H9 (cell line): ENCODE measurements around the gene NADK. TPM values are rescaled to one million over a fixed set of nuclear protein-coding genes. Genes with fewer than 3 reads are reported as not detected.
A peak's percentile ranks its signal among the peaks of the same experiment; 100 is the strongest.

Experiments used
- DNase-seq: peaks from one replicate; pipeline ENCODE4 v3.0.0-alpha.2; 2017
- H2AFZ ChIP-seq: one replicate; pipeline ENCODE4 v1.6.1; 2013; ENCODE audit warnings: mild to moderate bottlenecking, low read length, control low read depth, moderate library complexity
- H2AK5ac ChIP-seq: 2 replicates; pipeline ENCODE4 v1.6.1; 2013; ENCODE audit warnings: low read length, control low read depth, mixed read lengths; ENCODE audit not compliant: insufficient read length
- H2BK120ac ChIP-seq: one replicate; pipeline ENCODE4 v1.6.1; 2013; ENCODE audit warnings: low read depth, mild to moderate bottlenecking, low read length, control low read depth, inconsistent platforms; ENCODE audit not compliant: poor library complexity, severe bottlenecking
- H2BK12ac ChIP-seq: 2 replicates; pipeline ENCODE4 v1.6.1; 2013; ENCODE audit warnings: low read length, control low read depth, mixed read lengths, low read depth; ENCODE audit not compliant: insufficient read length
- H2BK15ac ChIP-seq: 2 replicates; pipeline ENCODE4 v1.6.1; 2013; ENCODE audit warnings: low read depth, low read length, control low read depth
- H2BK20ac ChIP-seq: one replicate; pipeline ENCODE4 v1.6.1; 2013; ENCODE audit warnings: low read depth, mild to moderate bottlenecking, low read length, control low read depth, inconsistent platforms; ENCODE audit not compliant: poor library complexity, severe bottlenecking
- H2BK5ac ChIP-seq: 2 replicates; pipeline ENCODE4 v1.6.1; 2013; ENCODE audit warnings: low read length, control low read depth, mixed read lengths; ENCODE audit not compliant: insufficient read length
- H3K14ac ChIP-seq: 2 replicates; pipeline ENCODE4 v1.6.1; 2013; ENCODE audit warnings: low read length, control low read depth; ENCODE audit not compliant: insufficient read depth
- H3K18ac ChIP-seq: 2 replicates; pipeline ENCODE4 v1.6.1; 2013; ENCODE audit warnings: low read depth, mild to moderate bottlenecking, mixed read lengths, low read length, control low read depth; ENCODE audit not compliant: insufficient read length
- H3K23ac ChIP-seq: 2 replicates; pipeline ENCODE4 v1.6.1; 2013; ENCODE audit warnings: low read length, control low read depth, mixed read lengths, low read depth; ENCODE audit not compliant: insufficient read length
- H3K23me2 ChIP-seq: 2 replicates; pipeline ENCODE4 v1.6.1; 2013; ENCODE audit warnings: low read depth, mild to moderate bottlenecking, mixed read lengths, low read length, control low read depth; ENCODE audit not compliant: insufficient read length, poor library complexity, severe bottlenecking
- H3K27ac ChIP-seq: 2 replicates; pipeline ENCODE4 v1.5.1; 2013; ENCODE audit warnings: low read length, control low read depth, mixed read lengths, low read depth; ENCODE audit not compliant: insufficient read length
- H3K27me3 ChIP-seq: 2 replicates; pipeline ENCODE4 v1.6.1; 2013; ENCODE audit warnings: low read length, control low read depth, inconsistent platforms; ENCODE audit not compliant: insufficient read depth
- H3K4ac ChIP-seq: 2 replicates; pipeline ENCODE4 v1.6.1; 2013; ENCODE audit warnings: low read depth, mild to moderate bottlenecking, control low read depth, inconsistent platforms, low read length, moderate library complexity
- H3K4me1 ChIP-seq: 2 replicates; pipeline ENCODE4 v1.6.1; 2013; ENCODE audit warnings: low read length, control low read depth, inconsistent platforms; ENCODE audit not compliant: insufficient read depth
- H3K4me2 ChIP-seq: 2 replicates; pipeline ENCODE4 v1.6.1; 2013; ENCODE audit warnings: low read length, control low read depth, mixed read lengths; ENCODE audit not compliant: insufficient read length, insufficient read depth
- H3K56ac ChIP-seq: 2 replicates; pipeline ENCODE4 v1.6.1; 2013; ENCODE audit warnings: low read depth, mild to moderate bottlenecking, mixed read lengths, low read length, control low read depth; ENCODE audit not compliant: insufficient read length
- H3K79me1 ChIP-seq: 2 replicates; pipeline ENCODE4 v1.6.1; 2013; ENCODE audit warnings: low read depth, mild to moderate bottlenecking, moderate library complexity, low read length, control low read depth, inconsistent platforms; ENCODE audit not compliant: insufficient read depth, poor library complexity, severe bottlenecking
- H3K79me2 ChIP-seq: 2 replicates; pipeline ENCODE4 v1.6.1; 2013; ENCODE audit warnings: low read length, control low read depth, inconsistent platforms; ENCODE audit not compliant: insufficient read depth
- H3K9ac ChIP-seq: 2 replicates; pipeline ENCODE4 v1.6.1; 2013; ENCODE audit warnings: low read length, control low read depth, mixed read lengths; ENCODE audit not compliant: insufficient read length; ENCODE audit errors: extremely low read depth
- H3K9me3 ChIP-seq: one replicate; pipeline ENCODE4 v1.6.1; 2013; ENCODE audit warnings: low read depth, low read length, inconsistent platforms; ENCODE audit not compliant: control insufficient read depth
- H3T11ph ChIP-seq: one replicate; pipeline ENCODE4 v1.6.1; 2013; ENCODE audit warnings: mild to moderate bottlenecking, low read length, control low read depth, inconsistent platforms
- H4K20me1 ChIP-seq: one replicate; pipeline ENCODE4 v1.6.1; 2013; ENCODE audit not compliant: control insufficient read depth, insufficient read length, insufficient read depth
- H4K5ac ChIP-seq: 2 replicates; pipeline ENCODE4 v1.6.1; 2013; ENCODE audit warnings: low read depth, mild to moderate bottlenecking, mixed read lengths, low read length, control low read depth; ENCODE audit not compliant: insufficient read length
- H4K8ac ChIP-seq: replicated peaks from 2 replicates; pipeline ENCODE4 v1.6.1; 2013; ENCODE audit warnings: low read length, control low read depth, mixed read lengths, low read depth; ENCODE audit not compliant: insufficient read length
- H4K91ac ChIP-seq: 2 replicates; pipeline ENCODE4 v1.6.1; 2013; ENCODE audit warnings: low read depth, mild to moderate bottlenecking, moderate library complexity, mixed read lengths, low read length, control low read depth; ENCODE audit not compliant: insufficient read length
- H3K27ac Mint-ChIP-seq, 3 experiments: 2 replicates in 2 of 3; 3 replicates in 1 of 3; pipeline ENCODE4 v1.8.0; 2020 to 2021; ENCODE audit warnings: mixed read lengths in 3 of 3, mild to moderate bottlenecking in 1 of 3, moderate library complexity in 1 of 3
- H3K27me3 Mint-ChIP-seq: 2 replicates; pipeline ENCODE4 v1.8.0; 2021; ENCODE audit warnings: low read depth, mild to moderate bottlenecking, moderate library complexity, mixed read lengths
- H3K36me3 Mint-ChIP-seq, 3 experiments: 2 replicates in 2 of 3; 3 replicates in 1 of 3; pipeline ENCODE4 v1.8.0; 2020 to 2021; ENCODE audit warnings: low read depth in 3 of 3, mixed read lengths in 3 of 3; ENCODE audit not compliant: insufficient read depth in 1 of 3
- H3K4me1 Mint-ChIP-seq, 2 experiments: 2 replicates each; pipeline ENCODE4 v1.8.0; 2020; ENCODE audit warnings: mixed read lengths in 2 of 2
- H3K4me3 Mint-ChIP-seq, 2 experiments: 2 replicates in 1 of 2; 3 replicates in 1 of 2; pipeline ENCODE4 v1.8.0; 2020 to 2021; ENCODE audit warnings: mild to moderate bottlenecking in 2 of 2, mixed read lengths in 2 of 2, moderate library complexity in 1 of 2
- H3K9me3 Mint-ChIP-seq, 2 experiments: 2 replicates in 1 of 2; 3 replicates in 1 of 2; pipeline ENCODE4 v1.8.0; 2020; ENCODE audit warnings: mild to moderate bottlenecking in 2 of 2, mixed read lengths in 2 of 2, moderate library complexity in 1 of 2
- CTCF ChIP-seq: fragments of 200-600 bp; sonication (generic); conservative IDR thresholded peaks from 3 replicates; pipeline ENCODE4 v1.8.0; 2021; ENCODE audit warnings: antibody characterized with exemption, mild to moderate bottlenecking
- WGBS: extraction: QIAGEN DNeasy Blood & Tissue Kit; methylation state at CpG from one replicate; pipeline ENCODE4 v1.1.7; 2013; ENCODE audit warnings: missing lambda C conversion rate, low lambda C conversion rate, mixed read lengths; ENCODE audit not compliant: insufficient read length; ENCODE audit errors: extremely low coverage; 5-methylcytosine and 5-hydroxymethylcytosine counted together
- total RNA-seq: library from RNA; stranded (reverse); gene quantifications from 2 replicates; pipeline ENCODE4 v1.2.1, GENCODE V29; 2021

Gene NADK
- total RNA-seq, 1 experiment from 2014 or later, result 105 TPM

GRCh38 chr1:1802871-1803270 lies 24.6 kb upstream of the NADK start:
- Histone ChIP-seq H3K23me2 (no peaks in the 10 kb centered on the region), H4K8ac (no peak overlapping the region), H2BK20ac (no peak overlapping the region), H2BK12ac (no peak overlapping the region), H3K4ac (no peak overlapping the region), H4K5ac (no peak overlapping the region), H2AK5ac (no peak overlapping the region), H3K14ac (no peak overlapping the region), H3K79me2 (peaks cover 4% of the 10 kb centered on the region; the same call in 1 of the 2 replicates), H3T11ph (no peak overlapping the region), H2AFZ (no peak overlapping the region), H3K9ac (no peak overlapping the region), H4K20me1 (peaks cover 3% of the 10 kb centered on the region), H3K23ac (no peak overlapping the region), H3K4me2 (no peak overlapping the region), H3K27ac (no peak overlapping the region), H3K27me3 (no peaks in the 10 kb centered on the region), H2BK5ac (no peak overlapping the region), H2BK15ac (no peak overlapping the region), H3K79me1 (peaks cover 6% of the 10 kb centered on the region), H2BK120ac (no peak overlapping the region), H3K9me3 (no peaks in the 10 kb centered on the region), H3K18ac (no peak overlapping the region), H4K91ac (no peak overlapping the region), H3K4me1 (no peaks in the 10 kb centered on the region), H3K56ac (no peak overlapping the region)
- no peaks in the 10 kb centered on the region for H3K27me3 Mint-ChIP-seq
- H3K4me1 Mint-ChIP-seq, result peaks cover 4 to 12% of the 10 kb centered on the region in 2 experiments; a peak in 3 of 4 replicates
- no CpG with 5 or more reads among the region's 1 CpG for WGBS
- H3K4me3 Mint-ChIP-seq, result no peak overlapping the region
- no peak for TF ChIP-seq CTCF
- H3K9me3 Mint-ChIP-seq, result no peaks in the 10 kb centered on the region
- DNase-seq, result no peak
- H3K36me3 Mint-ChIP-seq, result peaks cover 26 to 79% (median 69%) of the 10 kb centered on the region in 3 experiments; a peak in 6 of 7 replicates
- peak overlapping the region in 1 of 3 experiments; percentile 23; a peak in 1 of 7 replicates for H3K27ac Mint-ChIP-seq
